Heart left ventricle (tissue), 16 donors: ENCODE measurements around the gene RHBDF2. TPM values are rescaled to one million over a fixed set of nuclear protein-coding genes. Genes with fewer than 3 reads are reported as not detected.
"Not testable (repeated sequence)": the region's sequence is repeated elsewhere in the genome, so short reads cannot be mapped to it uniquely, and the experiment has no call there.

Source experiments
- ATAC-seq, 4 donors: fragments of 200-7000 bp; cut with Tn5 transposase; one replicate each; pipeline ENCODE4 v1.9.1; 2020 to 2022; ENCODE audit warnings: moderate library complexity in 4 of 4, mild to moderate bottlenecking in 3 of 4, moderate number of reproducible peaks in 1 of 4
- DNase-seq, 5 donors: peaks; one replicate each; pipeline ENCODE4 v3.0.0-alpha.2; 2020
- H3K27ac ChIP-seq, 12 donors: fragments of 200-600 bp; sonication (generic) in 4 of 12; one replicate each; pipeline versions ENCODE4 v1.5.0 to v1.8.0; 2016 to 2022; ENCODE audit warnings: mild to moderate bottlenecking in 2 of 12
- H3K27me3 ChIP-seq, 9 donors: fragments of 200-600 bp; sonication (generic) in 2 of 9; one replicate each; pipeline versions ENCODE4 v1.5.1 to v1.8.0; 2016 to 2022; ENCODE audit warnings: mild to moderate bottlenecking in 3 of 9
- H3K36me3 ChIP-seq, 9 donors: fragments of 200-600 bp; sonication (generic) in 2 of 9; one replicate each; pipeline versions ENCODE4 v1.5.0 to v1.8.0; 2018 to 2022; ENCODE audit warnings: mild to moderate bottlenecking in 2 of 9
- H3K4me1 ChIP-seq, 12 donors: fragments of 200-600 bp; sonication (generic) in 4 of 12; one replicate each; pipeline versions ENCODE4 v1.5.0 to v1.8.0; 2016 to 2022; ENCODE audit warnings: mild to moderate bottlenecking in 3 of 12
- H3K4me3 ChIP-seq, 12 donors: fragments of 200-600 bp; sonication (generic) in 4 of 12; one replicate each; pipeline versions ENCODE4 v1.5.0 to v1.8.0; 2017 to 2022; ENCODE audit warnings: mild to moderate bottlenecking in 9 of 12, moderate library complexity in 4 of 12
- H3K9me3 ChIP-seq, 12 donors: fragments of 200-600 bp; sonication (generic) in 4 of 12; one replicate each; pipeline versions ENCODE4 v1.5.0 to v1.8.0; 2016 to 2022; ENCODE audit warnings: mild to moderate bottlenecking in 1 of 12
- CTCF ChIP-seq, 12 donors: fragments of 200-600 bp; sonication (generic) in 4 of 12; IDR thresholded peaks; one replicate each; pipeline versions ENCODE4 v1.5.0 to v1.8.0; 2018 to 2022; ENCODE audit warnings: antibody characterized with exemption in 12 of 12, mild to moderate bottlenecking in 5 of 12
- POLR2A ChIP-seq, 2 donors: fragments of 450-650 bp; IDR thresholded peaks; one replicate each; pipeline ENCODE4 v1.6.1; 2017; ENCODE audit warnings: antibody characterized with exemption in 2 of 2, mild to moderate bottlenecking in 2 of 2, moderate library complexity in 2 of 2
- WGBS, 4 donors: extraction: QIAGEN DNeasy Blood & Tissue Kit in 2 of 4; methylation state at CpG; one replicate each; pipeline versions ENCODE4 v1.1.5 to v1.1.7; 2013 to 2018; 5-methylcytosine and 5-hydroxymethylcytosine counted together
- intact Hi-C, 10 donors: fragments of 100-400 bp; cut with DNase I; formaldehyde crosslinking; loops; one replicate each; pipeline versions ENCODE4 v1.11.1 to v1.14.2; 2022
- polyA plus RNA-seq, 2 donors: library from polyadenylated mRNA; stranded (reverse); fragments of 200-250 nt; gene quantifications; one replicate each; pipeline ENCODE4 v1.2.3, GENCODE V29; 2013
- total RNA-seq, 9 donors: library from RNA; depleted of rRNA in 2 of 9; stranded (reverse); fragments of >200 nt in 2 of 9; fragmentation: NEBNext Ultra II Directional in 3 of 9; extraction: Animal tissue kit (Norgen Biotek cat#: 25700) in 3 of 9; gene quantifications; one replicate each; pipeline versions ENCODE4 v1.1.0 to v1.2.4, GENCODE V29; 2016 to 2023
- donor health status: ischemic (EF 13 %, LVEDD 7.1; RV severe dilation, severe dysfunction).
- donor health status: healthy with polysubstance abuse.
- donor health status: DM: no; HTN: yes; CAD: no.
- donor health status: DM: no; HTN: no; CAD: no.
- donor health status: ischemic (EF 25% LVEDD 6.9; RV normal size, moderate dysfunction).
- donor health status: ischemic (EF 25% LVEDD 5.7; RV mildly dilated, moderate dysfunction).
- donor health status: healthy.
- donor health status: DM: yes; HTN: yes; CAD: no.
- donor health status: ischemic (EF 35%, LVEDD 5.7; RV mildly dilated, moderate dysfunction).
- donor health status: nonischemic (EF 11% LVEDD 7.7; RV severe dilation, severe dysfunction).
- donor health status: DM: yes; HTN: yes; CAD: no.
- donor health status: PGD.
- donor health status: ischemic (EF 29% LVEDD 5.4; RV normal size, mild dysfunction).
- donor health status: nonischemic (EF 23%, LVEDD 6.1; RV moderate dilation, normal function).

RHBDF2 gene
- total and polyA plus RNA-seq, 11 donors = 6.3 to 49.4 (median 14.1) TPM

- ATAC-seq (peak; percentile 17 to 41 (median 38)), DNase-seq (peak; percentile 60 to 86 (median 82))
- no peak for TF ChIP-seq CTCF (IDR thresholded peaks at IDR 0.05)
- TF ChIP-seq POLR2A (IDR thresholded peaks at IDR 0.05) = no peak
- Histone ChIP-seq H3K9me3 (no peaks in the 10 kb centered on the region), H3K4me1 (peaks cover 2 to 55% (median 43%) of the 10 kb centered on the region in 12 donors), H3K36me3 (no peaks in the 10 kb centered on the region), H3K27me3 (no peaks in the 10 kb centered on the region), H3K27ac (peak overlapping the region in 11 of 12 donors; percentile 37 to 81 (median 62)), H3K4me3 (no peak overlapping the region)
- intact Hi-C loops = loop anchor here in 8 of 10 donors (5.0 to 10.0 kb wide), 6 partner anchors 62 to 190 kb away; partner anchors contain the start of genes ST6GALNAC2 (in 2 of the 8) and MXRA7 (in 1 of the 8)
- 46 to 57% (median 51%) methylated on average over 23 to 25 of the region's 25 CpGs for WGBS, 4 donors
These were observed 23.6 kb upstream of the RHBDF2 start for GRCh38 chr17:76524598-76525512.

DNA sequence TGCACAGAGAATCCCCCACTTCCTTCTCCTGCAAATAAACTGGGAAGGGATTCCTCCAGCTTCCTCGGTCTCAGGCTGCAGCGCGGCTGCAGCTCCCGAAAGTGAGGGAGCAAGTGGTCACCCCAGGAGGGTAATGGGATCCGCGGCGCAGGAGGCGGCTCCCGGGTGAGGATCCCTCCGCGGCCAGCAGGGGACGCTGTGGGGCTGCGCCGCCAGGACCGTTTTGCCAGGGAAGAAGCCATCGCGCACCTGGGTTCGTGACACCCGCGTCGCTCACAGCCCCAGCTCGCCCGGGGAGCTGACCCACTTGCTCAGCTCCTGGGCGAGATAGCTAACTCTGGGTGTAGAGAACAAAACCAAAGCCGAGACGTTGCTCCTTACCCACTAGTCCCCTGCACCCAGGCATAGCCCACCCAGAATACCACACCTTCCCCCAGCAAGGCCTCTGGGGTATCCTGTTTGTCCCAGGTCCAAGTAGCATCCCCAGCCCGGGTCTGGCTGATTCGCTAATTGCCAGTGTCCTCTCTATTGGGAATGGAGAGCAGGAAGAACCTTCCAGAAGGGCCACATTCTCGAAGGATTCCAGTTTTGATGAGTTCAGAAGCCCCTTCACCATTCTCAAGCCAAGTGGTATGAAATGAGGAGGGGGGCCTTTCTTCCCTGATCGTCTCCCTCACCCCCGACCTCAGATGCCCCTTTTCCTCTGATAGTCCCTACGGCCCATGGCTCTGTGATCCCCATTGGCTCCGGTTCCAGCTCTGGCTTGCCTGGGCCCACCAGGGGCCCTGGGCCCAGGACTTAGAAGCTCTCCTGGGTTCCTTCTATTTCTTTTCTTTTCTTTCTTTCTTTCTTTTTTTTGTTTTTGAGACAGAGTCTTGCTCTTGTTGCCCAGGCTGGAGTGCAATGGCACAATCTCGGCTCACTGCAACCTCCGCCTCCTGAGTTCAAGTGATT is 22.1 kb upstream of the RHBDF2 start:
- TF ChIP-seq POLR2A (IDR thresholded peaks at IDR 0.05) (no peak), CTCF (IDR thresholded peaks at IDR 0.05) (peak; percentile 97 to 100 (median 100))
- Histone ChIP-seq H3K4me1 (peaks cover 2 to 40% (median 28%) of the 10 kb centered on the region in 12 donors), H3K27me3 (no peaks in the 10 kb centered on the region), H3K27ac (no peak overlapping the region), H3K4me3 (no peak overlapping the region), H3K9me3 (no peaks in the 10 kb centered on the region), H3K36me3 (no peaks in the 10 kb centered on the region)
- peak; percentile 6 to 60 (median 47) for ATAC-seq
- peak; percentile 66 to 91 (median 75) for DNase-seq
- 22 to 49% (median 24%) methylated on average over 16 to 35 of the region's 35 CpGs for WGBS, 4 donors
- intact Hi-C loops = loop anchor here (1.0 to 10.0 kb wide), 12 partner anchors 23 to 191 kb away; partner anchors contain the start of genes ST6GALNAC2 (in 2 of the 10) and MXRA7 (in 1 of the 10)

DNA sequence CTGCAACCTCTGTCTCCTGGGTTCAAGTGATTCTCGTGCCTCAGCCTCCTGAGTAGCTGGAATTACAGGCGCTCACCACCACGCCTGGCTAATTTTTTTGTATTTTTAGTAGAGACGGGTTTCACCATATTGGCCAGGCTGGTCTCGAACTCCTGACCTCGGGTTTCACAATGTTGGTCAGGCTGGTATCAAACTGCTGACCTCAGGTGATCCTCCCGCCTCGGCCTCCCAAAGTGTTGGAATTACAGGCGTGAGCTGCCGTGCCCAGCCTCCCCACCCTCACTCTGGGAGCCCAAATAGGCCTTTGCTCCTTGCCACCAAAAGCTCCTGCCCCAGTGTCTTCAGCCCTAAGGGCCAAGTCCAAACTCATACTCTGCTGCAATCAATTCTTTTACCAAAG is 20.5 kb upstream of the RHBDF2 start:
- not testable (repeated sequence) for ATAC-seq, H3K27me3 ChIP-seq, H3K27ac ChIP-seq, DNase-seq, H3K9me3 ChIP-seq, H3K4me3 ChIP-seq, H3K36me3 ChIP-seq
- WGBS, 4 donors = 85 to 94% (median 92%) methylated on average over 9 to 10 of the region's 10 CpGs
- intact Hi-C loops = loop anchor here (1.0 to 10.0 kb wide), 11 partner anchors 25 to 193 kb away; partner anchors contain the start of genes ST6GALNAC2 (in 2 of the 10) and MXRA7 (in 1 of the 10)
- peaks cover 2 to 27% (median 20%) of the 10 kb centered on the region in 12 donors for H3K4me1 ChIP-seq

GRCh38 chr17:76521262-76521661 is 20.0 kb upstream of the RHBDF2 start:
- intact Hi-C loops = loop anchor here in 8 of 10 donors (5.0 to 10.0 kb wide), 6 partner anchors 66 to 194 kb away; partner anchors contain the start of genes ST6GALNAC2 (in 2 of the 8) and MXRA7 (in 1 of the 8)
- Histone ChIP-seq H3K4me1 (peaks cover 2 to 27% (median 20%) of the 10 kb centered on the region in 12 donors), H3K9me3 (no peaks in the 10 kb centered on the region), H3K27ac (no peak overlapping the region), H3K36me3 (no peaks in the 10 kb centered on the region), H3K4me3 (no peak overlapping the region), H3K27me3 (no peaks in the 10 kb centered on the region)
- TF ChIP-seq POLR2A (IDR thresholded peaks at IDR 0.05) (no peak), CTCF (IDR thresholded peaks at IDR 0.05) (no peak)
- DNase-seq (no peak), ATAC-seq (no peak)
- WGBS, 4 donors = 80 to 95% (median 90%) methylated on average over 7 of the region's 7 CpGs
